Nephron (organoid): ENCODE measurements around the gene RGS7.

ENCODE experiments used
- H3K27ac Mint-ChIP-seq, 3 experiments: 2 replicates each; pipeline ENCODE4 v1.8.0; 2020; ENCODE audit warnings: mixed read lengths in 3 of 3, mild to moderate bottlenecking in 2 of 3, moderate library complexity in 1 of 3
- H3K27me3 Mint-ChIP-seq: 2 replicates; pipeline ENCODE4 v1.8.0; 2021; ENCODE audit warnings: low read depth, mild to moderate bottlenecking, moderate library complexity, mixed read lengths
- H3K36me3 Mint-ChIP-seq: 2 replicates; pipeline ENCODE4 v1.8.0; 2020; ENCODE audit warnings: low read depth, mixed read lengths
- H3K4me1 Mint-ChIP-seq: 2 replicates; pipeline ENCODE4 v1.8.0; 2020; ENCODE audit warnings: mixed read lengths
- H3K4me3 Mint-ChIP-seq, 3 experiments: 2 replicates each; pipeline ENCODE4 v1.8.0; 2020; ENCODE audit warnings: mild to moderate bottlenecking in 3 of 3, mixed read lengths in 3 of 3, moderate library complexity in 2 of 3
- H3K9me3 Mint-ChIP-seq: 2 replicates; pipeline ENCODE4 v1.8.0; 2020; ENCODE audit warnings: mixed read lengths
- CTCF ChIP-seq, 3 experiments: fragments of 200-600 bp; sonication (generic); IDR thresholded peaks; one replicate each; pipeline ENCODE4 v1.5.0; 2021; ENCODE audit warnings: antibody characterized with exemption in 3 of 3; ENCODE audit not compliant: unreplicated experiment in 3 of 3

The RGS7 gene

GRCh38 chr1:241048622-241049021, 308.4 kb downstream of the RGS7 start:
- no peak for TF ChIP-seq CTCF (IDR thresholded peaks at IDR 0.05; ENCODE audit: unreplicated experiment in 3 of 3)
- Mint-ChIP-seq H3K36me3 (no peaks in the 10 kb centered on the region), H3K27me3 (no peaks in the 10 kb centered on the region)

GRCh38 chr1:241045659-241046058, 311.3 kb downstream of the RGS7 start:
- H3K27me3 Mint-ChIP-seq: no peaks in the 10 kb centered on the region
- no peak overlapping the region for H3K27ac Mint-ChIP-seq

More at GRCh38 chr1:241048622-241049021, 308.4 kb downstream of the RGS7 start:
- H3K9me3 Mint-ChIP-seq: no peaks in the 10 kb centered on the region
- H3K27ac Mint-ChIP-seq: no peak overlapping the region
- H3K4me1 Mint-ChIP-seq: no peaks in the 10 kb centered on the region
- no peak overlapping the region for H3K4me3 Mint-ChIP-seq

GRCh38 chr1:241034203-241034936, 322.6 kb downstream of the RGS7 start:
- Mint-ChIP-seq H3K4me1 (no peaks in the 10 kb centered on the region), H3K4me3 (no peak overlapping the region), H3K27me3 (no peaks in the 10 kb centered on the region), H3K9me3 (peaks cover 6% of the 10 kb centered on the region), H3K27ac (no peak overlapping the region), H3K36me3 (no peaks in the 10 kb centered on the region)
- no peak for TF ChIP-seq CTCF (IDR thresholded peaks at IDR 0.05; ENCODE audit: unreplicated experiment in 3 of 3)

More at GRCh38 chr1:241045659-241046058, 311.3 kb downstream of the RGS7 start:
- Mint-ChIP-seq H3K36me3 (no peaks in the 10 kb centered on the region), H3K9me3 (no peaks in the 10 kb centered on the region), H3K4me1 (no peaks in the 10 kb centered on the region), H3K4me3 (no peak overlapping the region)
- no peak for TF ChIP-seq CTCF (IDR thresholded peaks at IDR 0.05; ENCODE audit: unreplicated experiment in 3 of 3)

- Mint-ChIP-seq H3K9me3 (peaks cover 3% of the 10 kb centered on the region), H3K4me3 (no peak overlapping the region), H3K4me1 (peaks cover 6% of the 10 kb centered on the region), H3K27me3 (no peaks in the 10 kb centered on the region), H3K27ac (no peak overlapping the region), H3K36me3 (no peaks in the 10 kb centered on the region)
- TF ChIP-seq CTCF (IDR thresholded peaks at IDR 0.05; ENCODE audit: unreplicated experiment in 3 of 3): no peak
Measured at GRCh38 chr1:241024834-241025233, 332.2 kb downstream of the RGS7 start.

- no peak overlapping the region for H3K27ac Mint-ChIP-seq
- H3K9me3 Mint-ChIP-seq: peaks cover 11% of the 10 kb centered on the region
- no peaks in the 10 kb centered on the region for H3K36me3 Mint-ChIP-seq
Measured at GRCh38 chr1:241022366-241022765, 334.6 kb downstream of the RGS7 start.

More at GRCh38 chr1:241022366-241022765, 334.6 kb downstream of the RGS7 start:
- Mint-ChIP-seq H3K27me3 (peaks cover 4% of the 10 kb centered on the region), H3K4me1 (peaks cover 6% of the 10 kb centered on the region), H3K4me3 (no peak overlapping the region)
- no peak for TF ChIP-seq CTCF (IDR thresholded peaks at IDR 0.05; ENCODE audit: unreplicated experiment in 3 of 3)
